H1 (cell line): ENCODE data around the gene BUB1B. TPM values are rescaled to one million over a fixed set of nuclear protein-coding genes. Genes with fewer than 3 reads are reported as not detected.

ENCODE experiments used
- CTCF ChIA-PET: fragments of 300-600 bp; sonication (Branson Sonifier 250); formaldehyde crosslinking; loops from one replicate; lab custom pipeline; 2021; ENCODE audit not compliant: partially characterized antibody; lab: Charles Lee
- POLR2A ChIA-PET: fragments of 300-600 bp; sonication (Branson Sonifier 250); formaldehyde crosslinking; loops from one replicate; lab custom pipeline; 2021; ENCODE audit warnings: inconsistent platforms; ENCODE audit not compliant: partially characterized antibody; lab: Charles Lee
- DNase-seq, 2 experiments: peaks; one replicate each; pipeline versions ENCODE4 v3.0.0 to v3.0.0-alpha.2; 2010 to 2022; ENCODE audit warnings: low spot score in 2 of 2, low read depth in 1 of 2, mixed read lengths in 1 of 2
- FAIRE-seq: peaks from 2 replicates; lab custom pipeline; 2011; peaks lifted over from hg19 to GRCh38; lab: Jason Lieb, UNC
- H2AFZ ChIP-seq: 2 replicates; pipeline ENCODE4 v1.8.1; 2012; ENCODE audit warnings: low read length, inconsistent platforms
- H2AK5ac ChIP-seq: 2 replicates; pipeline ENCODE4 v1.6.1; 2013; ENCODE audit warnings: low read depth, low read length
- H2BK120ac ChIP-seq: replicated peaks from 2 replicates; pipeline ENCODE3; 2013; ENCODE audit warnings: low read depth, low read length, inconsistent platforms
- H2BK12ac ChIP-seq: 2 replicates; pipeline ENCODE4 v1.6.1; 2013; ENCODE audit warnings: low read depth, low read length
- H2BK15ac ChIP-seq: 2 replicates; pipeline ENCODE4 v1.6.1; 2013; ENCODE audit warnings: low read length
- H2BK20ac ChIP-seq: 2 replicates; pipeline ENCODE4 v1.6.1; 2013; ENCODE audit warnings: low read length
- H2BK5ac ChIP-seq: 2 replicates; pipeline ENCODE4 v1.6.1; 2013; ENCODE audit warnings: low read depth, low read length
- H3K14ac ChIP-seq: 2 replicates; pipeline ENCODE4 v1.6.1; 2013; ENCODE audit warnings: inconsistent platforms; ENCODE audit not compliant: insufficient read length
- H3K18ac ChIP-seq: 2 replicates; pipeline ENCODE4 v1.6.1; 2013; ENCODE audit warnings: low read length; ENCODE audit errors: extremely low read depth
- H3K23ac ChIP-seq: 2 replicates; pipeline ENCODE4 v1.6.1; 2013; ENCODE audit warnings: inconsistent platforms; ENCODE audit not compliant: insufficient read length
- H3K23me2 ChIP-seq: 2 replicates; pipeline ENCODE4 v1.6.1; 2013; ENCODE audit warnings: low read depth, low read length
- H3K27ac ChIP-seq: 2 replicates; pipeline ENCODE4 v1.6.1; 2011; ENCODE audit warnings: low read depth, low read length, inconsistent platforms
- H3K27me3 ChIP-seq, 4 experiments: replicated peaks in 1 of 4; 1 replicate in 1 of 4; 2 replicates in 3 of 4; pipeline versions ENCODE4 v1.6.1 to v1.8.1; 2011 to 2013; ENCODE audit warnings: low read length in 3 of 4, mild to moderate bottlenecking in 3 of 4, inconsistent platforms in 2 of 4, mixed read lengths in 2 of 4, moderate library complexity in 1 of 4; ENCODE audit not compliant: control insufficient read depth in 3 of 4, insufficient read depth in 3 of 4; ENCODE audit errors: extremely low read depth in 1 of 4
- H3K36me3 ChIP-seq, 4 experiments: 2 replicates each; pipeline versions ENCODE4 v1.6.1 to v1.8.1; 2011 to 2013; ENCODE audit warnings: mild to moderate bottlenecking in 4 of 4, low read length in 3 of 4, moderate library complexity in 2 of 4, control low read depth in 1 of 4, inconsistent platforms in 1 of 4; ENCODE audit not compliant: insufficient read depth in 4 of 4, control insufficient read depth in 2 of 4
- H3K4ac ChIP-seq: replicated peaks from 2 replicates; pipeline ENCODE3; 2013; ENCODE audit warnings: low read length, low read depth, mixed read lengths, inconsistent platforms; ENCODE audit not compliant: insufficient read length
- H3K4me1 ChIP-seq, 4 experiments: replicated peaks in 1 of 4; 1 replicate in 1 of 4; 2 replicates in 3 of 4; pipeline versions ENCODE4 v1.6.1 to v1.8.1; 2011 to 2013; ENCODE audit warnings: low read length in 3 of 4, inconsistent platforms in 2 of 4, mixed read lengths in 1 of 4; ENCODE audit not compliant: insufficient read depth in 4 of 4, control insufficient read depth in 3 of 4
- H3K4me2 ChIP-seq, 2 experiments: 2 replicates each; pipeline versions ENCODE4 v1.6.1 to v1.8.1; 2011 to 2013; ENCODE audit warnings: low read depth in 2 of 2, low read length in 2 of 2, control low read depth in 1 of 2, inconsistent platforms in 1 of 2, mild to moderate bottlenecking in 1 of 2; ENCODE audit not compliant: insufficient read depth in 1 of 2
- H3K4me3 ChIP-seq, 4 experiments: fragments of 200-600, 300-600 bp in 1 of 4; sonication (generic), shearing (Covaris generic), sonication (Bioruptor Twin) in 1 of 4; 2 replicates each; pipeline versions ENCODE4 v1.5.1 to v1.8.1; 2011 to 2016; ENCODE audit warnings: low read length in 4 of 4, low read depth in 3 of 4, control low read depth in 2 of 4, inconsistent platforms in 2 of 4, mild to moderate bottlenecking in 2 of 4, mixed read lengths in 1 of 4, moderate library complexity in 1 of 4; ENCODE audit not compliant: insufficient read depth in 2 of 4; ENCODE audit errors: extremely low read depth in 1 of 4
- H3K56ac ChIP-seq: replicated peaks from 2 replicates; pipeline ENCODE3; 2013; ENCODE audit warnings: low read depth, mild to moderate bottlenecking, mixed read lengths, low read length, inconsistent platforms; ENCODE audit not compliant: insufficient read length
- H3K79me1 ChIP-seq: 2 replicates; pipeline ENCODE4 v1.6.1; 2013; ENCODE audit warnings: low read depth, low read length, control low read depth
- H3K79me2 ChIP-seq, 2 experiments: 2 replicates each; pipeline versions ENCODE4 v1.6.1 to v1.8.1; 2012 to 2013; ENCODE audit warnings: low read length in 2 of 2, mild to moderate bottlenecking in 2 of 2, inconsistent platforms in 1 of 2; ENCODE audit not compliant: insufficient read depth in 2 of 2, control insufficient read depth in 1 of 2
- H3K9ac ChIP-seq, 4 experiments: replicated peaks in 1 of 4; 1 replicate in 1 of 4; 2 replicates in 3 of 4; pipeline versions ENCODE4 v1.6.1 to v1.8.1; 2011 to 2013; ENCODE audit warnings: low read depth in 3 of 4, low read length in 3 of 4, control low read depth in 2 of 4, mild to moderate bottlenecking in 2 of 4, moderate library complexity in 2 of 4, inconsistent platforms in 1 of 4; ENCODE audit errors: extremely low read depth in 1 of 4
- H3K9me3 ChIP-seq, 2 experiments: 2 replicates each; pipeline versions ENCODE4 v1.6.1 to v1.8.1; 2012 to 2013; ENCODE audit warnings: mild to moderate bottlenecking in 2 of 2, moderate library complexity in 2 of 2, control low read depth in 1 of 2, inconsistent platforms in 1 of 2, low read depth in 1 of 2, low read length in 1 of 2, mixed read lengths in 1 of 2; ENCODE audit not compliant: insufficient read depth in 2 of 2
- H4K20me1 ChIP-seq, 2 experiments: replicated peaks in 1 of 2; 2 replicates each; pipeline versions ENCODE3 to v1.8.1; 2011 to 2013; ENCODE audit warnings: inconsistent platforms in 2 of 2, low read length in 2 of 2, mild to moderate bottlenecking in 1 of 2; ENCODE audit not compliant: insufficient read depth in 2 of 2, control insufficient read depth in 1 of 2
- H4K5ac ChIP-seq: 2 replicates; pipeline ENCODE4 v1.6.1; 2013; ENCODE audit warnings: low read length, low read depth, mixed read lengths, inconsistent platforms; ENCODE audit not compliant: insufficient read length
- H4K8ac ChIP-seq: 2 replicates; pipeline ENCODE4 v1.8.0; 2013; ENCODE audit warnings: mild to moderate bottlenecking, moderate library complexity, low read length, inconsistent platforms; ENCODE audit not compliant: insufficient read depth; ENCODE audit errors: extremely low read depth
- H4K91ac ChIP-seq: replicated peaks from 2 replicates; pipeline ENCODE3; 2013; ENCODE audit warnings: low read length, mixed read lengths, inconsistent platforms; ENCODE audit not compliant: insufficient read length
- ASH2L ChIP-seq: fragments of 200-600, 300-600 bp; sonication (generic); IDR thresholded peaks from one replicate; pipeline ENCODE4 v1.7.1; 2017; ENCODE audit warnings: low read length
- CBX8 ChIP-seq: fragments of 300-800, 300-1000 bp; sonication (generic); IDR thresholded peaks from 2 replicates; pipeline ENCODE4 v1.7.1; 2016; ENCODE audit warnings: low read depth, low read length, borderline replicate concordance
- CTCF ChIP-seq, 3 experiments: IDR thresholded peaks; 1 replicate in 2 of 3; 2 replicates in 1 of 3; pipeline versions ENCODE4 v1.5.1 to v1.6.1; 2011; ENCODE audit warnings: low read length in 3 of 3, mild to moderate bottlenecking in 3 of 3, inconsistent platforms in 2 of 3, low read depth in 1 of 3, moderate library complexity in 1 of 3; ENCODE audit not compliant: insufficient read depth in 1 of 3; ENCODE audit errors: control extremely low read depth in 1 of 3
- SIX5 ChIP-seq: IDR thresholded peaks from 2 replicates; pipeline ENCODE4 v1.6.1; 2011; ENCODE audit warnings: mild to moderate bottlenecking, low read depth, low read length
- TAF1 ChIP-seq: IDR thresholded peaks from 2 replicates; pipeline ENCODE4 v1.6.1; 2011; ENCODE audit warnings: mild to moderate bottlenecking, low read depth, low read length
- WGBS, 2 experiments: shearing (Covaris generic) in 1 of 2; methylation state at CpG; one replicate each; pipeline versions ENCODE4 v1.1.6 to v1.1.7; 2013 to 2015; ENCODE audit warnings: low lambda C conversion rate in 2 of 2, mixed read lengths in 2 of 2, inconsistent platforms in 1 of 2, low coverage in 1 of 2, missing lambda C conversion rate in 1 of 2; ENCODE audit not compliant: insufficient replicate concordance in 2 of 2, insufficient coverage in 1 of 2, insufficient read length in 1 of 2; ENCODE audit errors: extremely low coverage in 1 of 2, missing lambda C conversion rate in 1 of 2; 5-methylcytosine and 5-hydroxymethylcytosine counted together
- polyA plus RNA-seq, 7 experiments: library from polyadenylated mRNA; depleted of rRNA in 3 of 7; stranded (reverse) in 5 of 7; unstranded in 2 of 7; fragments of >200 nt in 5 of 7; fragments of 200-250 nt in 2 of 7; gene quantifications; 1 replicate in 5 of 7; 2 replicates in 1 of 7; 4 replicates in 1 of 7; pipeline versions ENCODE4 v1.2.1 to v1.2.3, GENCODE V29; 2011 to 2013; ENCODE audit warnings: missing spikeins in 2 of 7, mixed read lengths in 2 of 7
- total RNA-seq: library from RNA; stranded (reverse); fragmentation: NEBNext Ultra II Directional; extraction: Animal tissue kit (Norgen Biotek cat#: 25700); gene quantifications from 2 replicates; pipeline ENCODE4 v1.2.1, GENCODE V29; 2021

The BUB1B gene
- total and polyA plus RNA-seq, 2 of the 8 experiments (the other 6 are each of a cell fraction or from before 2014, with no cell fraction given) = 48.9 to 144 TPM

- H3K79me1 ChIP-seq = no peaks in the 10 kb centered on the region; the same call in 1 of the 2 replicates
- no peak overlapping the region for H3K9ac ChIP-seq
- H2AFZ ChIP-seq = no peak overlapping the region
- no peak overlapping the region for H3K4me3 ChIP-seq
- H3K27me3 ChIP-seq = peaks cover 5 to 19% (median 17%) of the 10 kb centered on the region in 4 experiments
- FAIRE-seq (no peak), DNase-seq (no peak)
- H3K23me2 ChIP-seq = peaks cover 3% of the 10 kb centered on the region; the same call in 1 of the 2 replicates
- H2AK5ac ChIP-seq = no peak overlapping the region; the same call in 1 of the 2 replicates
- no peaks in the 10 kb centered on the region for H3K36me3 ChIP-seq
- H3K56ac ChIP-seq = no peak overlapping the region
- no peak overlapping the region for H3K14ac ChIP-seq
- no peaks in the 10 kb centered on the region for H3K79me2 ChIP-seq
- H3K4ac ChIP-seq = no peak overlapping the region
- no peak overlapping the region for H4K8ac ChIP-seq
- H2BK15ac ChIP-seq = no peak overlapping the region; the same call in 1 of the 2 replicates
- H3K23ac ChIP-seq = no peak overlapping the region
- no peak overlapping the region for H3K18ac ChIP-seq
- peaks cover 0 to 20% (median 10%) of the 10 kb centered on the region in 4 experiments; a peak in 6 of 7 replicates for H3K4me1 ChIP-seq
- peak overlapping the region; percentile 89; the same call in 1 of the 2 replicates for H2BK20ac ChIP-seq
- POLR2A ChIA-PET = interaction anchor here (0.8 to 1.7 kb wide), 9 partner anchors 11 to 124 kb away, joined by 3 to 6 read pairs (median 3); partner anchors contain the start of gene PAK6
- H4K20me1 ChIP-seq = no peaks in the 10 kb centered on the region
- no peak overlapping the region for H2BK120ac ChIP-seq
- peak overlapping the region; percentile 43; the same call in 1 of the 2 replicates for H2BK12ac ChIP-seq
- whole genome bisulfite sequencing, 2 experiments = 80% methylated on average over 9 of the region's 9 CpGs; no CpG with 5 or more reads in 1 of the 2 experiments
- no peak overlapping the region for H4K91ac ChIP-seq
- no peak overlapping the region for H4K5ac ChIP-seq
- no peaks in the 10 kb centered on the region for H3K9me3 ChIP-seq
- TF ChIP-seq SIX5 (no peak), ASH2L (no peak), TAF1 (no peak), CBX8 (no peak), CTCF (IDR thresholded peaks at IDR 0.05; ENCODE audit: control extremely low read depth in 1 of 3, insufficient read depth in 1 of 3, low read depth in 1 of 3, low read length in 3 of 3) (no peak)
- TF ChIP-seq, all 59 proteins: peak for 0
- no peak overlapping the region for H3K27ac ChIP-seq
- 0 out of 2 replicates have a peak overlapping the region, but pooled peaks have one; percentile 81 for H2BK5ac ChIP-seq
- no peak overlapping the region for H3K4me2 ChIP-seq
- CTCF ChIA-PET = interaction anchor here (0.8 to 46.3 kb wide), 15 partner anchors 9 to 212 kb away, joined by 3 to 1340 read pairs (median 6); partner anchors contain the start of genes CCDC9B and PAK6
Measured at GRCh38 chr15:40257656-40258450, 97.0 kb downstream of the BUB1B start.
